K562 (cell line): ENCODE data around the gene CRADD. TPM values are rescaled to one million over a fixed set of nuclear protein-coding genes. Genes with fewer than 3 reads are reported as not detected.

Experiments
- ATAC-seq: fragments of 200-7000 bp; cut with Tn5 transposase; 3 replicates; pipeline ENCODE4 v1.9.1; 2020; ENCODE audit warnings: moderate library complexity
- BruUV-seq: library from RNA; stranded (reverse); fragments of 400-500 nt; replicated peaks from 2 replicates; lab custom pipeline; 2021; lab: Mats Ljungman, UMichigan
- CTCF ChIA-PET: fragments of 300-600 bp; formaldehyde crosslinking; extraction: SDS; loops from one replicate; lab custom pipeline; 2021; ENCODE audit warnings: low intra/inter-chr PET ratio; lab: Yijun Ruan, JAX
- POLR2A ChIA-PET: fragments of 300-600, 350-650 bp; sonication (Branson Sonifier 250); formaldehyde crosslinking; extraction: SDS; loops from one replicate; lab custom pipeline; 2021; ENCODE audit warnings: antibody characterized with exemption, inconsistent platforms; lab: Yijun Ruan, JAX
- DNase-seq, 4 experiments: peaks; one replicate each; pipeline versions ENCODE4 v3.0.0 to v3.0.0-alpha.2; 2011 to 2018; ENCODE audit warnings: low spot score in 3 of 4, mixed read lengths in 3 of 4; ENCODE audit errors: extremely low read depth in 1 of 4
- FAIRE-seq: peaks from 2 replicates; lab custom pipeline; 2011; peaks lifted over from hg19 to GRCh38; lab: Jason Lieb, UNC
- H2AFZ ChIP-seq: 2 replicates; pipeline ENCODE4 v1.6.0; 2011; ENCODE audit warnings: low read depth, low read length, control low read depth, inconsistent platforms
- H3K27ac ChIP-seq: fragments of 200-600 bp; 3 replicates; pipeline ENCODE4 v1.8.0; 2011; ENCODE audit warnings: low read depth, mild to moderate bottlenecking, control low read depth, inconsistent platforms, low read length, moderate library complexity, mixed read lengths; ENCODE audit errors: extremely low read depth
- H3K27me3 ChIP-seq, 2 experiments: fragments of 300-600 bp in 1 of 2; 2 replicates in 1 of 2; 3 replicates in 1 of 2; pipeline versions ENCODE4 v1.6.0 to v1.8.0; 2011; ENCODE audit warnings: inconsistent platforms in 2 of 2, low read length in 2 of 2, mild to moderate bottlenecking in 1 of 2, mixed read lengths in 1 of 2, moderate library complexity in 1 of 2; ENCODE audit not compliant: control insufficient read depth in 2 of 2, insufficient read depth in 2 of 2
- H3K36me3 ChIP-seq: fragments of 300-600 bp; 3 replicates; pipeline ENCODE4 v1.8.0; 2011; ENCODE audit warnings: mild to moderate bottlenecking, low read length, inconsistent platforms; ENCODE audit not compliant: control insufficient read depth, insufficient read depth
- H3K4me1 ChIP-seq, 2 experiments: fragments of 200-600 bp in 1 of 2; replicated peaks in 1 of 2; 2 replicates in 1 of 2; 3 replicates in 1 of 2; pipeline versions ENCODE4 v1.5.1 to v1.8.0; 2011; ENCODE audit warnings: inconsistent platforms in 2 of 2, low read length in 2 of 2, mild to moderate bottlenecking in 1 of 2, mixed read lengths in 1 of 2, moderate library complexity in 1 of 2; ENCODE audit not compliant: control insufficient read depth in 2 of 2, insufficient read depth in 2 of 2
- H3K4me2 ChIP-seq: 2 replicates; pipeline ENCODE4 v1.6.1; 2011; ENCODE audit warnings: low read length, control low read depth, inconsistent platforms, mixed read lengths; ENCODE audit not compliant: insufficient read depth
- H3K4me3 ChIP-seq: fragments of 200-600 bp; sonication (generic), shearing (Covaris generic); 2 replicates; pipeline ENCODE4 v1.5.1; 2016; ENCODE audit warnings: control low read depth, inconsistent platforms
- H3K79me2 ChIP-seq: fragments of 200-600 bp; 3 replicates; pipeline ENCODE4 v1.8.0; 2011; ENCODE audit warnings: low read length, inconsistent platforms; ENCODE audit not compliant: control insufficient read depth, insufficient read depth
- H3K9ac ChIP-seq, 2 experiments: 2 replicates each; pipeline versions ENCODE4 v1.6.0 to v1.6.1; 2011; ENCODE audit warnings: low read depth in 2 of 2, low read length in 2 of 2, control low read depth in 1 of 2, inconsistent platforms in 1 of 2, mild to moderate bottlenecking in 1 of 2, mixed read lengths in 1 of 2; ENCODE audit not compliant: insufficient read depth in 1 of 2
- H3K9me1 ChIP-seq: one replicate; pipeline ENCODE4 v1.6.0; 2011; ENCODE audit warnings: inconsistent platforms, mild to moderate bottlenecking, low read length, moderate library complexity; ENCODE audit not compliant: control insufficient read depth, insufficient read depth
- H3K9me3 ChIP-seq: replicated peaks from 2 replicates; pipeline ENCODE4 v1.5.1; 2011; ENCODE audit warnings: low read depth, low read length, inconsistent platforms; ENCODE audit not compliant: control insufficient read depth, insufficient read depth
- H4K20me1 ChIP-seq: replicated peaks from 2 replicates; pipeline ENCODE4 v1.6.1; 2011; ENCODE audit warnings: low read length, inconsistent platforms, mixed read lengths; ENCODE audit not compliant: control insufficient read depth, insufficient read depth
- ARID1B ChIP-seq: fragments of 450-650 bp; IDR thresholded peaks from 2 replicates; pipeline ENCODE4 v1.6.1; 2016; ENCODE audit warnings: antibody characterized with exemption, mild to moderate bottlenecking, inconsistent platforms
- CCAR2 ChIP-seq: fragments of 200-400 bp; formaldehyde crosslinking; IDR thresholded peaks from 2 replicates; pipeline ENCODE4 v1.6.1; 2017; ENCODE audit warnings: mild to moderate bottlenecking, low read depth, low read length
- E4F1 ChIP-seq: fragments of 250-450 bp; sonication (Bioruptor Pico); IDR thresholded peaks from 2 replicates; pipeline ENCODE4 v1.5.0; 2021; ENCODE audit warnings: mild to moderate bottlenecking, borderline replicate concordance
- ELK1 ChIP-seq: sonication (generic); formaldehyde crosslinking; IDR thresholded peaks from 2 replicates; pipeline ENCODE4 v1.8.1; 2022; ENCODE audit warnings: missing genetic modification reagents
- ELK3 ChIP-seq: fragments of 450-650 bp; formaldehyde crosslinking; IDR thresholded peaks from 2 replicates; pipeline ENCODE4 v1.4.0; 2020; ENCODE audit warnings: mild to moderate bottlenecking
- EP300 ChIP-seq: IDR thresholded peaks from 2 replicates; pipeline ENCODE4 v1.6.1; 2012; ENCODE audit warnings: low read length, improper control_type of control experiment
- PCBP2 ChIP-seq: fragments of 200-400 bp; formaldehyde crosslinking; IDR thresholded peaks from 2 replicates; pipeline ENCODE4 v1.6.1; 2018; ENCODE audit warnings: low read length, low read depth, mild to moderate bottlenecking, moderate library complexity; ENCODE audit not compliant: poor library complexity, severe bottlenecking
- RBM15 ChIP-seq: fragments of 200-400 bp; formaldehyde crosslinking; IDR thresholded peaks from 2 replicates; pipeline ENCODE4 v1.6.1; 2018; ENCODE audit warnings: mild to moderate bottlenecking, low read length, moderate library complexity; ENCODE audit not compliant: insufficient read depth
- SOX6 ChIP-seq: fragments of 450-650 bp; IDR thresholded peaks from 2 replicates; pipeline ENCODE4 v1.6.1; 2014; ENCODE audit warnings: mild to moderate bottlenecking
- USF1 ChIP-seq: sonication (generic); formaldehyde crosslinking; IDR thresholded peaks from 2 replicates; pipeline ENCODE4 v1.9.0; 2022; ENCODE audit warnings: mild to moderate bottlenecking, missing genetic modification reagents
- ZNF23 ChIP-seq: fragments of 250-450 bp; sonication (Bioruptor Pico); IDR thresholded peaks from 2 replicates; pipeline ENCODE4 v1.4.0; 2020; ENCODE audit warnings: mild to moderate bottlenecking
- ZNF398 ChIP-seq: fragments of 250-450 bp; sonication (Bioruptor Pico); IDR thresholded peaks from 2 replicates; pipeline ENCODE4 v1.8.0; 2021; ENCODE audit warnings: moderate library complexity, mild to moderate bottlenecking, inconsistent platforms
- ZNF41 ChIP-seq: fragments of 250-450 bp; sonication (Bioruptor Pico); conservative IDR thresholded peaks from 2 replicates; pipeline ENCODE4 v1.4.0; 2020; ENCODE audit warnings: mild to moderate bottlenecking
- ZNF589 ChIP-seq: fragments of 200-800 bp; sonication (Bioruptor generic); IDR thresholded peaks from 2 replicates; pipeline ENCODE4 v1.6.1; 2016; ENCODE audit warnings: low read depth, missing genetic modification characterization, missing compliant biosample characterization
- WGBS: fragments of 100-300 bp; shearing (Covaris generic); methylation state at CpG from one replicate; pipeline ENCODE4 v1.1.6; 2016; ENCODE audit warnings: low coverage, mixed read lengths; ENCODE audit not compliant: insufficient coverage; ENCODE audit errors: missing lambda C conversion rate; 5-methylcytosine and 5-hydroxymethylcytosine counted together
- in situ Hi-C: fragments of 300-500 bp; cut with MboI; formaldehyde crosslinking; loops from 4 replicates; pipeline ENCODE4 v1.15.0; 2018; ENCODE audit warnings: inconsistent platforms, mixed read lengths
- intact Hi-C: fragments of 100-400 bp; cut with micrococcal nuclease; formaldehyde crosslinking; loops from 2 replicates; pipeline ENCODE4 v1.14.2; 2022
- polyA plus RNA-seq, 8 experiments: library from polyadenylated mRNA; depleted of rRNA in 4 of 8; stranded (reverse) in 5 of 8; unstranded in 3 of 8; fragments of >200 nt; fragmentation: Nextera tagmentation in 2 of 8; fragmentation: Illumina TruSeq in 1 of 8; extraction: Ambion mirVana in 2 of 8; extraction: Trizol in 1 of 8; gene quantifications; 2 replicates each; pipeline versions ENCODE4 v1.2.1 to v1.2.3, GENCODE V29; 2011 to 2014; ENCODE audit warnings: inconsistent platforms in 1 of 8, missing spikeins in 1 of 8
- total RNA-seq, 7 experiments: library from RNA; depleted of rRNA in 6 of 7; stranded (reverse); fragments of >200 nt in 6 of 7; fragmentation: Illumina TruSeq in 2 of 7; extraction: Trizol in 2 of 7; gene quantifications; 2 replicates each; pipeline versions ENCODE4 v1.2.1 to v1.2.3, GENCODE V29; 2011 to 2021; ENCODE audit warnings: low replicate concordance in 1 of 7

Gene CRADD
- total and polyA plus RNA-seq, 9 of the 15 experiments (the other 6 are each of a cell fraction or from before 2014, with no cell fraction given), result 20.5 to 41.1 (median 25.9) TPM

GRCh38 chr12:93758801-93759373 is 81.7 kb downstream of the CRADD start:
- Histone ChIP-seq H3K27me3 (no peaks in the 10 kb centered on the region), H3K9ac (peak overlapping the region in 1 of 2 experiments; percentile 55; a peak in 2 of 4 replicates), H3K9me3 (peaks cover 5% of the 10 kb centered on the region; the same call in 1 of the 2 replicates), H3K79me2 (peaks cover 25% of the 10 kb centered on the region; the same call in 2 of the 3 replicates), H3K4me1 (peaks cover 24 to 78% of the 10 kb centered on the region in 2 experiments), H3K9me1 (no peaks in the 10 kb centered on the region), H4K20me1 (no peaks in the 10 kb centered on the region), H3K4me3 (no peak overlapping the region), H2AFZ (no peak overlapping the region), H3K36me3 (no peaks in the 10 kb centered on the region), H3K4me2 (no peak overlapping the region), H3K27ac (peak overlapping the region; percentile 84; the same call in 2 of the 3 replicates)
- POLR2A ChIA-PET, result interaction anchor here (0.6 to 1.7 kb wide), 8 partner anchors 10 to 342 kb away, joined by 3 to 6 read pairs (median 4); no protein-coding TSS in a partner anchor
- ATAC-seq (no peak), FAIRE-seq (no peak), DNase-seq (no peak)
- CTCF ChIA-PET, result no interaction called here
- in situ Hi-C loops, result loop anchor here (5.0 kb wide), 1 partner anchor 343 kb away; no protein-coding TSS in a partner anchor
- intact Hi-C loops, result loop anchor here (2.0 to 5.0 kb wide), 3 partner anchors 16 to 82 kb away; partner anchors contain the start of gene CRADD
- WGBS, result 8% methylated on average over 1 of the region's 1 CpG
- BruUV-seq, result no TSS peak
- TF ChIP-seq PCBP2 (no peak), ZNF398 (CRISPR knock-in tag) (no peak), ZNF589 (CRISPR knock-in tag) (peak; percentile 35; the same call in 1 of the 2 replicates), RBM15 (no peak), EP300 (peak; percentile 54), E4F1 (no peak), ZNF23 (no peak), ARID1B (peak; percentile 11; the same call in 1 of the 2 replicates), CCAR2 (no peak), ELK3 (no peak), USF1 (CRISPR knock-in tag) (no peak), ZNF41 (CRISPR knock-in tag) (no peak), ELK1 (CRISPR knock-in tag) (no peak), SOX6 (0 out of 2 replicates have a peak, but pooled peaks have one; percentile 23)
